IMR-90 (cell line): Measurements from ENCODE around the gene ARHGAP23.

Experiments
- BHLHE40 ChIP-seq: fragments of 150-350 bp; IDR thresholded peaks from 2 replicates; pipeline ENCODE4 v1.6.1; 2016; ENCODE audit warnings: mild to moderate bottlenecking, low read depth, low read length
- CEBPB ChIP-seq: IDR thresholded peaks from 2 replicates; pipeline ENCODE4 v1.6.1; 2012; ENCODE audit warnings: low read depth, low read length, improper control_type of control experiment
- FOS ChIP-seq: fragments of 150-350 bp; IDR thresholded peaks from 2 replicates; pipeline ENCODE4 v1.6.1; 2016; ENCODE audit warnings: low read depth, low read length
- MAZ ChIP-seq: IDR thresholded peaks from 2 replicates; pipeline ENCODE4 v1.6.1; 2012; ENCODE audit warnings: low read depth, mild to moderate bottlenecking, low read length, improper control_type of control experiment, moderate library complexity, borderline replicate concordance
- POLR2A ChIP-seq: IDR thresholded peaks from 2 replicates; pipeline ENCODE4 v1.6.1; 2012; ENCODE audit warnings: mild to moderate bottlenecking, low read depth, low read length
- RAD21 ChIP-seq: IDR thresholded peaks from 2 replicates; pipeline ENCODE4 v1.6.1; 2012; ENCODE audit warnings: low read length, improper control_type of control experiment
- TF ChIP-seq, protein P1 (sequence below): conservative IDR thresholded peaks from 2 replicates; pipeline ENCODE4 v1.5.1; 2012; ENCODE audit warnings: mild to moderate bottlenecking, low read depth, low read length, improper control_type of control experiment
- TF ChIP-seq, protein P2 (sequence below): fragments of 150-350 bp; IDR thresholded peaks from 2 replicates; pipeline ENCODE4 v1.6.1; 2017; ENCODE audit warnings: mild to moderate bottlenecking, antibody characterized with exemption, low read length, low read depth
- TF ChIP-seq, protein P3 (sequence below): fragments of 150-350 bp; IDR thresholded peaks from 2 replicates; pipeline ENCODE4 v1.6.1; 2016; ENCODE audit warnings: low read depth, mild to moderate bottlenecking, low read length, moderate library complexity, borderline replicate concordance

- TF ChIP-seq, protein P1, sequence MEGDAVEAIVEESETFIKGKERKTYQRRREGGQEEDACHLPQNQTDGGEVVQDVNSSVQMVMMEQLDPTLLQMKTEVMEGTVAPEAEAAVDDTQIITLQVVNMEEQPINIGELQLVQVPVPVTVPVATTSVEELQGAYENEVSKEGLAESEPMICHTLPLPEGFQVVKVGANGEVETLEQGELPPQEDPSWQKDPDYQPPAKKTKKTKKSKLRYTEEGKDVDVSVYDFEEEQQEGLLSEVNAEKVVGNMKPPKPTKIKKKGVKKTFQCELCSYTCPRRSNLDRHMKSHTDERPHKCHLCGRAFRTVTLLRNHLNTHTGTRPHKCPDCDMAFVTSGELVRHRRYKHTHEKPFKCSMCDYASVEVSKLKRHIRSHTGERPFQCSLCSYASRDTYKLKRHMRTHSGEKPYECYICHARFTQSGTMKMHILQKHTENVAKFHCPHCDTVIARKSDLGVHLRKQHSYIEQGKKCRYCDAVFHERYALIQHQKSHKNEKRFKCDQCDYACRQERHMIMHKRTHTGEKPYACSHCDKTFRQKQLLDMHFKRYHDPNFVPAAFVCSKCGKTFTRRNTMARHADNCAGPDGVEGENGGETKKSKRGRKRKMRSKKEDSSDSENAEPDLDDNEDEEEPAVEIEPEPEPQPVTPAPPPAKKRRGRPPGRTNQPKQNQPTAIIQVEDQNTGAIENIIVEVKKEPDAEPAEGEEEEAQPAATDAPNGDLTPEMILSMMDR: no peak
- TF ChIP-seq BHLHE40: no peak
- no peak for TF ChIP-seq POLR2A
- no peak for TF ChIP-seq RAD21
- no peak for TF ChIP-seq MAZ
- TF ChIP-seq, protein P2, sequence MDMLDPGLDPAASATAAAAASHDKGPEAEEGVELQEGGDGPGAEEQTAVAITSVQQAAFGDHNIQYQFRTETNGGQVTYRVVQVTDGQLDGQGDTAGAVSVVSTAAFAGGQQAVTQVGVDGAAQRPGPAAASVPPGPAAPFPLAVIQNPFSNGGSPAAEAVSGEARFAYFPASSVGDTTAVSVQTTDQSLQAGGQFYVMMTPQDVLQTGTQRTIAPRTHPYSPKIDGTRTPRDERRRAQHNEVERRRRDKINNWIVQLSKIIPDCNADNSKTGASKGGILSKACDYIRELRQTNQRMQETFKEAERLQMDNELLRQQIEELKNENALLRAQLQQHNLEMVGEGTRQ: no peak
- TF ChIP-seq, protein P3, sequence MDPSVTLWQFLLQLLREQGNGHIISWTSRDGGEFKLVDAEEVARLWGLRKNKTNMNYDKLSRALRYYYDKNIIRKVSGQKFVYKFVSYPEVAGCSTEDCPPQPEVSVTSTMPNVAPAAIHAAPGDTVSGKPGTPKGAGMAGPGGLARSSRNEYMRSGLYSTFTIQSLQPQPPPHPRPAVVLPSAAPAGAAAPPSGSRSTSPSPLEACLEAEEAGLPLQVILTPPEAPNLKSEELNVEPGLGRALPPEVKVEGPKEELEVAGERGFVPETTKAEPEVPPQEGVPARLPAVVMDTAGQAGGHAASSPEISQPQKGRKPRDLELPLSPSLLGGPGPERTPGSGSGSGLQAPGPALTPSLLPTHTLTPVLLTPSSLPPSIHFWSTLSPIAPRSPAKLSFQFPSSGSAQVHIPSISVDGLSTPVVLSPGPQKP: no peak
- TF ChIP-seq CEBPB: no peak
- no peak for TF ChIP-seq FOS
Observed at GRCh38 chr17:38418693-38419507, 9.4 kb upstream of the ARHGAP23 start.
